Measurements from ENCODE around the gene OR2S2. TPM values are rescaled to one million over a fixed set of nuclear protein-coding genes. Genes with fewer than 3 reads are reported as not detected.

The OR2S2 gene
- total and polyA plus RNA-seq, 3 experiments from 2014 or later = not detected

DNA sequence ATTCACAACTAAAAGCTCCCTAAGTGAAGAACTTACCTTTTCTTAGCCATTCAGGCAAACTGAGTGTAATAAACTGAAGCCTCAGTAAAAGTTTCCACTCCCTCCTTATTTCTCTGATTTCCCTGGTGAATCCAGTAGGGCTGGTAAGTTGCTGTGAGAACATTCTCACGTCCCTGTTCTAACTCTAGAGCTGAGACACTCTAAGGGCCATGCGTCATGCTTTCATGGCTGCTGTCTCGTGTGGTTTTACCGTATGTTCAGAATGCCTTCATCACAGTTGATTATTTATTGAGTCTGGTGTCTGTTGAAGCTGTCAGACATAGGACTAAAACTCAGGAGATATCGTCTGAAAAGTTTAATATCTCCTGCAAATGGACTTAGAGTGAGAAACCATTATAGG, 1.3 kb downstream of the OR2S2 start:
- H3K4me3 ChIP-seq (ENCODE audit: low read length) = no peak overlapping the region
- peaks cover 4% of the 10 kb centered on the region for H3K27me3 ChIP-seq (ENCODE audit: insufficient read depth, low read length, poor library complexity, severe bottlenecking)
- no peak overlapping the region for H3K27ac ChIP-seq (ENCODE audit: low read depth, low read length)
- CTCF ChIA-PET = interaction anchor here (0.9 to 3.6 kb wide), 4 partner anchors 11 to 67 kb away, joined by 3 to 19 read pairs (median 10); no protein-coding TSS in a partner anchor
- Mint-ChIP-seq H3K36me3 (no peaks in the 10 kb centered on the region), H3K4me1 (peaks cover 3 to 5% (median 4%) of the 10 kb centered on the region in 3 donors), H3K4me3 (no peak overlapping the region), H3K27ac (no peak overlapping the region), H3K9me3 (no peaks in the 10 kb centered on the region), H3K27me3 (peaks cover 11 to 44% of the 10 kb centered on the region in 2 donors)
- POLR2A ChIA-PET = no interaction called here
- H3K36me3 ChIP-seq (ENCODE audit: insufficient read depth, low read length) = no peaks in the 10 kb centered on the region
- no peaks in the 10 kb centered on the region for H3K4me1 ChIP-seq (ENCODE audit: insufficient read depth, low read length)
- no peak for DNase-seq
- no peaks in the 10 kb centered on the region for H3K9me3 ChIP-seq (ENCODE audit: low read length)

DNA sequence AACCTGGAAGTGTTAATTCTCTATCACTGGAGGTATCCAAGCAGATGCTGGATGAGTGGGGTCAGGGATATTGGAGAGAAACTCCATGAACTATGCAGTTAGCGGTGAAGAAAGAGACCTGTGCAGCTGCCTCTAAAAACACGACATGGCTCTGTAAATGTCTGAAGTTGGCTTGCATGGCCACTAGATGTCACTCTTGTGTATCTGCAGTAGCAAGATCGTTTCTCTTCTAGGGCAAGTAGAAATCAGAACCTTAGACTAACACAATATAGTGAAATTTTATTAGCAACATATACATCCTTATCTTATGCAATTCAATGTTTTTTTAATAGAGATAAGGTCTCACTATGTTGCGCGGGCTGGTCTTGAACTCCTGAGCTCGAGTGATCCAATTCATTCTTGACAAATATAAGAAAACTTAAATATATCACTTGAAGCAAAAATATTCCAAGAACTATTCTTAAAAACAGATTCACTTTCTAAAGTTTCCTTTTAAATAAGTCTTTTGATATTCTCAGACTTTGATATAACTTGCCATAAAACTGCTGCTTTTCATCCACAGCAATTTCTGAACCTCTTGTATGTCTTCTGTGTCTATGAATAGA, 2.9 kb downstream of the OR2S2 start:
- Histone ChIP-seq H3K9me3 (ENCODE audit: low read length) (no peaks in the 10 kb centered on the region), H3K4me1 (ENCODE audit: insufficient read depth, low read length) (no peaks in the 10 kb centered on the region), H3K27ac (ENCODE audit: low read depth, low read length) (no peak overlapping the region), H3K36me3 (ENCODE audit: insufficient read depth, low read length) (no peaks in the 10 kb centered on the region), H3K27me3 (ENCODE audit: insufficient read depth, low read length, poor library complexity, severe bottlenecking) (peaks cover 4% of the 10 kb centered on the region), H3K4me3 (ENCODE audit: low read length) (no peak overlapping the region)
- no peaks in the 10 kb centered on the region for H3K9me3 Mint-ChIP-seq
- ChIA-PET POLR2A (no interaction called here), CTCF (interaction anchor here (0.9 to 3.6 kb wide), 10 partner anchors 10 to 415 kb away, joined by 3 to 19 read pairs (median 4); no protein-coding TSS in a partner anchor)
- H3K27ac Mint-ChIP-seq = peak overlapping the region in 1 of 8 donors; percentile 1
- H3K4me1 Mint-ChIP-seq = peaks cover 3 to 5% (median 4%) of the 10 kb centered on the region in 3 donors
- peak in 4 of 5 donors; percentile 12 to 57 (median 48) for DNase-seq
- no peaks in the 10 kb centered on the region for H3K36me3 Mint-ChIP-seq
- H3K27me3 Mint-ChIP-seq = peaks cover 11 to 40% of the 10 kb centered on the region in 2 donors
- H3K4me3 Mint-ChIP-seq = no peak overlapping the region

DNA sequence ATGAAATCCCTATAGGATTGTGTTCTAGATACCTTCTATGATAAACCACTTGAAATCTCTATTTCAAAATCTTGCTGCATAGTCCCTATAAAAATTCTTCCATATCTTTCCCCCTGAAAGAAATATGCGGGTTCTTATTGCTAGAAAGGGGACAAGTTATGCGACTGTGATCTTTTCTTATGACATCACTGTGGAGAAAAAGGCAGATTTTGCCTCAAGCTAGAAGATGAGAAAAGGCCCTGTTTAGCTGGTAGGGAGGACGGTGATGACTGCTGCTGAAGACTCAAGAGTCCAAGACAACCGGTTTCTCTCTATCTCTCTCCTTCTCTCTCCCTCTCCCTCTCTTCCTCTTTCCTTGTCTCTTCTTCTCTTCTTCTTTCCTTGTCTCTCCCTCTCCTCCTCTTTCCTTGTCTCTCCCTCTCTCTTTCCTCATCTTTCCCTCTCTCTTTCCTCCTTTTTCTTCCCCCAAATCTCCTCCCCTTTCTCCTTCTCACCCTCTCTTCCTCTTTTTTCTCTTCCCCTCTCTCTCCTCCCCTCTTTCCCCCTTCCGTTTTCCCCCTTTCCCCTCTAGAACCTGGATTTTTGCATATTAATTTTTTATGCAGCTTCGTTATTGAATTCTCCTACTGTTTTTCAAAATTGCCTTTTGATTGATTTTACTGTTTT, 5.3 kb downstream of the OR2S2 start:
- Histone ChIP-seq H3K4me1 (ENCODE audit: insufficient read depth, low read length) (peaks cover 8% of the 10 kb centered on the region), H3K4me3 (ENCODE audit: low read length) (no peak overlapping the region), H3K27ac (ENCODE audit: low read depth, low read length) (no peak overlapping the region), H3K36me3 (ENCODE audit: insufficient read depth, low read length) (no peaks in the 10 kb centered on the region), H3K27me3 (ENCODE audit: insufficient read depth, low read length, poor library complexity, severe bottlenecking) (no peaks in the 10 kb centered on the region), H3K9me3 (ENCODE audit: low read length) (no peaks in the 10 kb centered on the region)
- Mint-ChIP-seq H3K27me3 (peaks cover 12 to 37% of the 10 kb centered on the region in 2 donors), H3K36me3 (no peaks in the 10 kb centered on the region), H3K4me1 (peaks cover 3 to 5% (median 4%) of the 10 kb centered on the region in 3 donors), H3K9me3 (no peaks in the 10 kb centered on the region), H3K4me3 (no peak overlapping the region), H3K27ac (peak overlapping the region in 1 of 8 donors; percentile 37)
- CTCF ChIA-PET = interaction anchor here (0.8 kb wide), 1 partner anchor 10 kb away, joined by 3 read pairs; no protein-coding TSS in a partner anchor
- POLR2A ChIA-PET = no interaction called here
- no peak for DNase-seq

DNA sequence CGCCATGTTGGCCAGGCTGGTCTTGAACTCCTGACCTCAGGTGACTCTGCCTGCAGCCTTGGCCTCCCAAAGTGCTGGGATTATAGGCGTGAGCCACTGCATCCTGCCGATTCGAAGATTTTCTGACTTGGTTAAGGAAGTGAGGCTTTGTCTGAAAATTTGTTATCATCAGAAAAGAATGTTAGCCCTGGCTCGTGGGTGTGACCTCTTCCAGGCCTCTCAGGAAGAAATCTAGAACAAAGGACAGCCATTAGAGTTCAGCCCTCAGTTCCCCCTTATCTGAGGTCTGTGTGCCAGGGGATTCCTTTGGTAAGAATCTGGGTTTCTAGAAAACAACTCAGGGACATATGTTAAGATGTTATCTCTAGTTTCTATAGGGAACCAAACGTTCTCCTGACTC, 6.2 kb downstream of the OR2S2 start:
- H3K36me3 Mint-ChIP-seq = no peaks in the 10 kb centered on the region
- ChIA-PET CTCF (interaction anchor here (0.8 kb wide), 1 partner anchor 11 kb away, joined by 3 read pairs; no protein-coding TSS in a partner anchor), POLR2A (no interaction called here)

DNA sequence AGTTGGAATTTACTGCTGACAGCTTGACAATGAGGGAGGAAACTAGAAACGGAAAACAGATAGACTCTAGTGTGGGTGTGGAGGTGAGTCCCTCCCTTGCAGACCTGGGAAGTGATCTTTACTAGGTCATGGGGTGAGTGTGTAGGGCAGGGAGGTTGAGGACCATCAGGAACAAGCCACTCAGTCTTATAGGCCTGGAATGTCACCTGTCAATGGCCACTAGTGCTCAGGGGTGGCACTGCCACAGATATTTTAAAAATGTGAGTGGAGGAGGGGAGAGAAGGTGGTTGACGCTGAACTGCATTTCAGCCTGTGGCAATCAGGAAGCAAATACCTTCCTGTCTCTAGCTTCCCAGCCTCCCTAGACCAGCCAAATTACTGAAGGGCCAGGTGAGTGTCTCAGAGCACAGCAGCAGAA, 9.0 kb downstream of the OR2S2 start:
- Mint-ChIP-seq H3K4me1 (peaks cover 7 to 10% (median 8%) of the 10 kb centered on the region in 3 donors), H3K27ac (no peak overlapping the region), H3K36me3 (no peaks in the 10 kb centered on the region), H3K9me3 (no peaks in the 10 kb centered on the region), H3K27me3 (peaks cover 9 to 19% of the 10 kb centered on the region in 2 donors), H3K4me3 (no peak overlapping the region)
- Histone ChIP-seq H3K27ac (ENCODE audit: low read depth, low read length) (no peak overlapping the region), H3K4me3 (ENCODE audit: low read length) (no peak overlapping the region), H3K4me1 (ENCODE audit: insufficient read depth, low read length) (peaks cover 27% of the 10 kb centered on the region), H3K9me3 (ENCODE audit: low read length) (no peaks in the 10 kb centered on the region), H3K27me3 (ENCODE audit: insufficient read depth, low read length, poor library complexity, severe bottlenecking) (no peaks in the 10 kb centered on the region), H3K36me3 (ENCODE audit: insufficient read depth, low read length) (no peaks in the 10 kb centered on the region)
- CTCF ChIA-PET = interaction anchor here (1.3 kb wide), 1 partner anchor 59 kb away, joined by 3 read pairs; no protein-coding TSS in a partner anchor
- POLR2A ChIA-PET = no interaction called here
- DNase-seq = no peak

More for the DNA sequence above, 6.2 kb downstream of the OR2S2 start:
- H3K9me3 ChIP-seq (ENCODE audit: low read length) = no peaks in the 10 kb centered on the region
- H3K27ac ChIP-seq (ENCODE audit: low read depth, low read length) = no peak overlapping the region
- Mint-ChIP-seq H3K4me1 (peaks cover 3 to 5% (median 4%) of the 10 kb centered on the region in 3 donors), H3K27ac (no peak overlapping the region), H3K9me3 (no peaks in the 10 kb centered on the region), H3K4me3 (no peak overlapping the region), H3K27me3 (peaks cover 12 to 29% of the 10 kb centered on the region in 2 donors)
- no peak overlapping the region for H3K4me3 ChIP-seq (ENCODE audit: low read length)
- H3K27me3 ChIP-seq (ENCODE audit: insufficient read depth, low read length, poor library complexity, severe bottlenecking) = no peaks in the 10 kb centered on the region
- DNase-seq = no peak
- H3K4me1 ChIP-seq (ENCODE audit: insufficient read depth, low read length) = peaks cover 8% of the 10 kb centered on the region
- no peaks in the 10 kb centered on the region for H3K36me3 ChIP-seq (ENCODE audit: insufficient read depth, low read length)

DNA sequence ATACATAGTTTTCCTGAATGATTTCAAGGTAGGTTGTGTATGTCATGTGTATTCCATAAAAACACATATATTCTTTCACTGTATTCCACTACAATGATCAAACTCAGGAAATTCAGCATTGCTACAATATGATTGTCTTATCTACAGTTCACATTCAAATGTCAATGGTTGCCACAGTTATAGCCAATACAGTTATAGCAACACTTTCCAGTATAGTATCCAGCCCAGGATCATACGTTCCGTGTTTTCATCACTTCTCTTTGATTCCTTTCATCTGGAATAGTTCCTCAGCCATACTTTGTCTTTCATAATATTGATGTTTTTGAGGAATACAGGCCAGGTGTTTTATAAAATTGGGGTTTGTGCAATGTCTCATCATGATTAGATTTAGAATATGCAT, 9.5 kb downstream of the OR2S2 start:
- CTCF ChIA-PET = interaction anchor here (1.3 kb wide), 1 partner anchor 60 kb away, joined by 3 read pairs; no protein-coding TSS in a partner anchor
- Histone ChIP-seq H3K4me1 (ENCODE audit: insufficient read depth, low read length) (peaks cover 32% of the 10 kb centered on the region), H3K27me3 (ENCODE audit: insufficient read depth, low read length, poor library complexity, severe bottlenecking) (no peaks in the 10 kb centered on the region), H3K4me3 (ENCODE audit: low read length) (no peak overlapping the region), H3K27ac (ENCODE audit: low read depth, low read length) (no peak overlapping the region), H3K9me3 (ENCODE audit: low read length) (no peaks in the 10 kb centered on the region), H3K36me3 (ENCODE audit: insufficient read depth, low read length) (no peaks in the 10 kb centered on the region)
- DNase-seq = no peak
- Mint-ChIP-seq H3K4me3 (no peak overlapping the region), H3K4me1 (peaks cover 8 to 12% (median 10%) of the 10 kb centered on the region in 3 donors), H3K9me3 (no peaks in the 10 kb centered on the region), H3K27me3 (peaks cover 9 to 14% of the 10 kb centered on the region in 2 donors), H3K36me3 (no peaks in the 10 kb centered on the region), H3K27ac (no peak overlapping the region)
- POLR2A ChIA-PET = no interaction called here

DNA sequence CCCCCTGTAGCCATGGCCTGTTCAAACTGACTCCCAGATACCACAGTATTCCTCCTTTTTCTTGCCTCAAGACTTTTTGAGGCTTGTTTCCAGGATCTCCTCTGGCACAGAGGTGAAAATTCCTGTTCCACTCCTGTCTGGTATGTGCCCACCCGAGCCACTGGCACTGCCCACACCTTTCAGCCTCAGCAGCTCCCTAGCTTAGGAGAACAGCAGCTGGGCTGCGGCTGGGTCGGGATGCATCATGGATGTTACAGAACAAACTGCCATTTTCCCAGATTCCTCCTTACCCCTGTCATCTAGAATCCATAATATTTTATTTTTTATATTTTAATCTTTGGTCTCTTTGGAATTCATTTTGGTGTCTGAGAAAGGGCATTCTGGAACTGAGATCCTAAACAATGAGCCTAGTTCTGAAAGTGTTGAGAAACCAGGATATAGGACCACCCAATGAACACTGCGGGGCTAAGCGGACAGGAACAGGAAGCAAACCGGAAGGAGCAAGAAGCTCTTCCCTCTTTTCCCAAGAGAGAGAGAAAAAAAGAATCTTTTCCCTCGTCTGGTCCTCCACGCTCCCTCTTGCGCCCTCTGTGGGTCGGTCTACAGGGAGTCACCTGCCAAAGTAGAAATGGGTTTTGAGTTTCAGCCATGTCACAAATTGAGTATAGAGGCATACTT, 12.5 kb downstream of the OR2S2 start:
- POLR2A ChIA-PET = interaction anchor here (0.6 kb wide), 1 partner anchor 216 kb away, joined by 3 read pairs; no protein-coding TSS in a partner anchor
- Mint-ChIP-seq H3K27me3 (peaks cover 3 to 9% of the 10 kb centered on the region in 2 donors), H3K9me3 (no peaks in the 10 kb centered on the region), H3K36me3 (no peaks in the 10 kb centered on the region), H3K27ac (no peak overlapping the region), H3K4me1 (peaks cover 21 to 25% (median 24%) of the 10 kb centered on the region in 3 donors), H3K4me3 (peak overlapping the region in 2 of 7 donors; percentile 13 to 32)
- no peaks in the 10 kb centered on the region for H3K9me3 ChIP-seq (ENCODE audit: low read length)
- no peaks in the 10 kb centered on the region for H3K27me3 ChIP-seq (ENCODE audit: insufficient read depth, low read length, poor library complexity, severe bottlenecking)
- H3K36me3 ChIP-seq (ENCODE audit: insufficient read depth, low read length) = no peaks in the 10 kb centered on the region
- CTCF ChIA-PET = interaction anchor here (0.9 to 2.9 kb wide), 13 partner anchors 9 to 159 kb away, joined by 3 to 27 read pairs (median 4); partner anchors contain the start of gene SPAAR
- no peak overlapping the region for H3K4me3 ChIP-seq (ENCODE audit: low read length)
- peaks cover 62% of the 10 kb centered on the region for H3K4me1 ChIP-seq (ENCODE audit: insufficient read depth, low read length)
- peak; percentile 26 to 61 (median 35) for DNase-seq
- H3K27ac ChIP-seq (ENCODE audit: low read depth, low read length) = no peak overlapping the region

Data from CD8-positive, alpha-beta memory T cell (primary cell).